GM18519 (cell line): ENCODE data around the gene RNF187.

Experiments used
- ATAC-seq: cut with Tn5 transposase; IDR thresholded peaks from one replicate; pipeline ENCODE4 v1.9.1; 2021; ENCODE audit warnings: mild to moderate bottlenecking, moderate library complexity; ENCODE audit not compliant: unreplicated experiment, low FRiP score

RNF187 gene

DNA sequence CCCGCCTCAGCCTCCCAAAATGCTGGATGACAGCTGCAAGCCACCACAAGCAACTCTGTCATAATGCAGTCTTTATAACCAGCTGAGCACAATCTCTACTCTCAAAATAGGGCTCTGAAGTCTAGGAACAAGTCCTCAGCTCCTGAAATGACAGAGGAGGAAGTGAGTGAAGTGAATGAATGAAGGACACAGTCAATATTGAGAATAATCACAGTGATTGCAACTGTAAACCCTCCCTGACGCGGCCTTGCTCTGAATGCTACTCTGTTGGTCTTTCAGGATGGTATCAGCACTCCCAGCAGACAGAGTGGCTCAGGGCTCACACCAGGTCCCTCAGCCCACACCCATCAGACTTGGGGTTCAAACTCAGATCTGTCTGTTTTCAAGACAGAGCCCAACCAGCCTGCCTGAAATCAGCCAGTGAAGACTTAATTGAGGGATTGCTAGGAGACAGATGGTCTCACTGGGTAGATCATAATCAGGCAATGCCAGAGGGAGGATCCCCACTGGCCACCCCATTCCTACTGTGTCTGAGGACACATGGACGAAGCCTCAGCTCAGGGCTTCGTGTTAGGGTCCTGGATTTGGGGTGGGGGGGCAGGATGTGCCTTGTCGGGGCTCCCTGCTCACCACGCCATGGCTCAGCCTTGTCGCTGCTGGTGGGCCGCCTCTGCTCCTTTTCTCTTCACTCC is 20.9 kb downstream of the RNF187 start:
- ATAC-seq, result no peak

GRCh38 chr1:228508840-228509415 is 21.7 kb downstream of the RNF187 start:
- no peak for ATAC-seq

GRCh38 chr1:228510101-228510802 is 23.1 kb downstream of the RNF187 start:
- no peak for ATAC-seq

DNA sequence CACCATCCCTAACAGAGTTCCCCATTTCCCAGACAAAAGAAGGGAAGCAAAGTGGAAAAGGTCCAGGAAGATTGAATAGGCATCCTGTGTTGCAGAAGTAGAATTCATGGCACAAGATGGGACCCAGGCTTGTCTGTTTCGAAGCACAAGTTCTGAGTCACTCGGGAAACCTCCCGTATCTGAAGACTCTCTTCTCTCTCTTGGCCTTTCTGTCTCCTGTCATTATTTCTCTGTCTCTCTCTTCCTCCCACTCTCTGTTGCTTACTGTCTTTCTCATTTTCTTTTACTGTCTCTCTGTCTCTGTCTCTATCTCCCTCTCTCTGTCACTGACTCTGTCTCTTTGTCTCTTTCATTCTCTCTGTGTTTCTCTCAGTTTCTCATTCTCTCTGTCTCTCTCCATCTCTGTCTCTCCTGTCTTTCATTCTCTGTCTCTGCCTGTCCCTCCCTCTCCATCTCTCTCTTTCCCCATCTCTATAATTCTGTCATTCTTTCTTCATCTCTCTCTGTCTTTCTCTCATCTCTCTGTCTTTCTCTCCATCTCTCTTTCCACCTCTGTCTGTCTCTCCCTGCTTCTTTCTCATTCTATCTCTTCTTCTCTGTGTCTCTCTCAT is 23.7 kb downstream of the RNF187 start:
- no peak for ATAC-seq

DNA sequence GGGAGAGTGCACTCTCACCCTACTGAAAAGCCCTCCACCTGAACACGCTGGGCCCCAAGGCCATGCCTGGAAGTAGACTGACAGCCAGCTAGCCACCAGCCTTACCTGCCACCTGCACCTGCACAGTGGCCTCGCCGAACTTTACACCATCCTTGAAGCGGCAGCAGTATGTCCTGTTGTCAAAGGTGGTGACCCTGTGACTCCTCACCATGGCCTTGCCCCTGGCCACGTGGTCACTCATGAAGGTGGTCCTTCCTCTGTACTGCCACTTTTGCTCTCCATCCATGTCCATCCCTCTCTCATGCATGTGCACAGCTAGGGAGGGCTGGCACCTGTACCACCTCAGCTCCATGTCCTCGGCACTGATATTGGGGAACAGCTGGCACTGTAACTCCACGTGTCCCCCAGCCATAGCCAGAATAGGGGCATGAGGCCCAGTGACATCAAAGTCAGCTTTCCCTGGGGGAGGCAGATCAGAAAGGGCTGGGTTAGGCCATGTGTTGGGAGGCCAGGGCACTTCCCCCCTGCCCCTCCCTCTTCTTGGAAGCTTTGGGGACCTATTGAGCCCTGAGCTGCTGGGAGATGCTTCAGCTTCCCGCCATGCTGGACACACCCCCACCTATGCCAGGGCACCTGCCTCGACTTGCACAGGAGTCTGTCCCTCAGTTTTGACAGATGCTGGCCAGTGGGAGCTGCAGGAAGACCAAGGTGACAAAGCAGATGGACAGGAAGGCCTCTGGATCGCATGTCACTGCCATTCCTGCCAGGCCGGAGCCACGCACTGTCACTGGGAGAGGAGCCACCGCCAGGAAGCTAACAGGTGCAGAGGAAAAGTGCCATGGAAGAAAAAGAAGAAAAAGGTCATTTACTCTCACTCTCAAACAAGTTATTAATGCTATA is 24.6 kb downstream of the RNF187 start:
- no peak for ATAC-seq

- no peak for ATAC-seq
Observed at GRCh38 chr1:228512781-228513198, 25.6 kb downstream of the RNF187 start.

GRCh38 chr1:228513236-228513900 is 26.2 kb downstream of the RNF187 start:
- ATAC-seq, result no peak

DNA sequence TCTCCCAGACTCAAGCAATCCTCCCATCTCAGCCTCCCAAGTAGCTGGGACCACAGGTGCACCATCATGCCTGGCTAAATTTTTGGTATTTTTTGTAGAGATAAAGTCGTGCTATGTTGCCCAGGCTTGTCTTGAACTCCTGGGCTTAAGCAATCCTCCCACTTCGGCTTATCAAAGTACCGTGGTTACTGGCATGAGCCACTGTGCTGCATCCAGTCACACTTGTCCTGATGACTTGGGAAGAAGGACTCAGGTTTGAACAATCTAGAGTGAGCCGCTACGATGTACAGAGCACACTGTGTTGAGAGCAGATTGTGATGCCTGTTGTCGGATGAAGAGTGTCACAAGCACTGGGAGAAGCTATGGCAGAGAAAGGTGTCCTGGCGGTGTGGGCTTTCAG is 27.2 kb downstream of the RNF187 start:
- no peak for ATAC-seq

DNA sequence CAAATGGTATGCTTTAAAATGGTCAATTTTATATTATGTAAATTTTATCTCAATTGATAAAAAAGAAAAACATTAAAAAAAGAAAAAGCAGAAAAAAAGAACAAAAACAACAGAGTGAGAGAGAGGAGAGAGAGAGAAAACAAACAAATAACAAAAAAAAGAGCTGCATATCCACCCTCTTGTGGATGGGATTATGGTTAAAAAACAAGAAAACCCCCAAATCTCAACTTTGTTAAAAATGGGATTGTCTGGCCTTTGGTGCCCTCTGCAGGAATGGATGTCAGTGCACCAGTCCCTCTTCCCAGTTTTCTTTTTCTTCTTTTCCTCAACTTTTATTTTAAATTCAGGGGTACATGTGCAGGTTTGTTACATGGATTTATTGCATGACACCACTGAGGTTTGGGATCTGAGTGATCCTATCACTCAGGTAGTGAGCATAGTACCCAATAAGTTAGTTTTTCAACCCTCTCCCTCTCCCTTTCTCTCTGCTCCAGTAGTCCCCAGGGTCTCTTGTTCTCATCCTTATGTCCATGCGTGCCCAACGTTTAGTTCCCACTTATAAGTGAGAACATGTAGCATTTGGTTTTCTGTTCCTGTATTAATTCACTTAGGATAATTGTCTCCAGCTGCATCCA is 28.1 kb downstream of the RNF187 start:
- ATAC-seq, result no peak

DNA sequence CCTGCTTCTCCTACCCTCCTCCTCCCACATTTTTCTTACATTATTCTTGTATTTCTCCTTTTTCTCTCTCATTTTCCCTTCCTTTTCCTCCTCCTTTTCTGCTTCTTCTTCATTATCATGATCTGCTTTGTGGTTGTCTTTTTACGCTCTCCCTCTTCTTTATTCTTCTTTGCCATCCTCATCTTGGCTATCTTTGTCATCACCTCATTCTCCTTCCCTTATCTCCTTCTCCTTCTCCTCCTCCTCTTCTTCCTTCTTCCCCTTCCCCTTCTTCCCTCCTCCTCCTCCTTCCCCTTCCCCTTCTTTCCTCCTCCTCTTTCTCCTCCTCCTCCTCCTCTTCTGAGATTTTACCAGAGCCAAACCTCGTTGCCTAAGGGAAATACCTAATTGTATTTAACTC is 30.5 kb downstream of the RNF187 start:
- ATAC-seq, result no peak

GRCh38 chr1:228527596-228527995 is 40.4 kb downstream of the RNF187 start:
- no peak for ATAC-seq

DNA sequence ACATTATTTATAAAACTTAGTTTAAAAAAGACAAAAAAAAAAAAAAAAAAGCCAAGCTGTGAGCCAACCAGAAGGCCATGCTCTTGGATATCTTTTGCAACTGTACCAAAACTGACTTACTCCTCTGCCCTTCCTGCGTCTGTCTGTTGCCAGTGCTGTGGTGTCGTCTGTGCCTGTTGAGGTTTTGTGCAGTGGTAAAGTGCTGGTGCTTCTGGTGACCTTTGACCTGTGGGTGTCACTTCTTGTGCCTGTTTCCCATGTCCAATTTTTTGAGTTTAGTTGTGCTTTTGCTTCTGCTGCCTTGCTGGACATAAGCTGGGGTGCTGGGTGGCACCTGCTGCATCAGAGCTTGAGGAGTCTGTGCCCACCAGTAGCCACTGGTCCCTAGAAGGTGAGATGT is 41.4 kb downstream of the RNF187 start:
- no peak for ATAC-seq

- ATAC-seq, result no peak
Observed at GRCh38 chr1:228530086-228530758, 43.0 kb downstream of the RNF187 start.

DNA sequence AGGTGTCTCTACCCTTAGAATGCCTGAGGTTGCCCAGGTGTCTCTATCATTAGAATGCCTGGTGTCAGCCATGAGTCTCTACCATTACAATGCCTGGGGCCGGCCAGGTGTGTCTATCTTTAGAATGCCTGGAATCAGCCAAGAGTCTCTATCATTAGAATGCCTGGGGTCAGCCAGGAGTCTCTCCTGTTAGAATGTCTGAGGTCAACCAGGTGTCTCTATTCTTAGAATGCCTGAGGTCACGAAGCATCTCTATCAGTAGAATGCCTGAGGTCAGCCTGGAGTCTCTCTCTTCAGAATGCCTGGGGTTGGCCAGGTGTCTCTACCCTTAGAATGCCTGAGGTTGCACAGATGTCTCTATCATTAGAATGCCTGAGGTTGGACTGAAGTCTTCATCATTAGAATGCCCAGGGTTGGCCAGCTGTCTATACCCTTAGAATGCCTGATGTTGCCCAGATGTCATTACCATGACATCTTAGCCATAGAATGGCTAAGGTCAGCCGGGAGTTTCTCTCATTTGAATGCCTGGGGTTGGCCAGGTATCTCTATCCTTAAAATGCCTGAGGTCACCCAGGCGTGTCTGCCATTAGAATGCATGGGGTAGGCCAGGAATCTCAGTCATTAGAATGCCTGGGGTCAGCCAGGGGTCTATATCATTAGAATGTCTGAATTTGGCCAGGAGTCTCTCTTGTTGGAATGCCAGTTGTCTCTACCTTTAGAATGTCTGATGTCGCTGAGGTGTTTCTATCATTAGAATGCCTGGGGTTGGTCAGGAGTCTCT is 44.0 kb downstream of the RNF187 start:
- ATAC-seq, result no peak

- ATAC-seq, result no peak
Observed at GRCh38 chr1:228538831-228539230, 51.6 kb downstream of the RNF187 start.

GRCh38 chr1:228540161-228540917 is 53.2 kb downstream of the RNF187 start:
- no peak for ATAC-seq

- no peak for ATAC-seq
Observed at GRCh38 chr1:228541725-228542124, 54.5 kb downstream of the RNF187 start.
